ENCODE results near the gene DCDC2C. TPM values are rescaled to one million over a fixed set of nuclear protein-coding genes. Genes with fewer than 3 reads are reported as not detected.
A peak's percentile ranks its signal among the peaks of the same experiment; 100 is the strongest.

The DCDC2C gene
- total RNA-seq, 1 experiment from 2014 or later = not detected

DNA sequence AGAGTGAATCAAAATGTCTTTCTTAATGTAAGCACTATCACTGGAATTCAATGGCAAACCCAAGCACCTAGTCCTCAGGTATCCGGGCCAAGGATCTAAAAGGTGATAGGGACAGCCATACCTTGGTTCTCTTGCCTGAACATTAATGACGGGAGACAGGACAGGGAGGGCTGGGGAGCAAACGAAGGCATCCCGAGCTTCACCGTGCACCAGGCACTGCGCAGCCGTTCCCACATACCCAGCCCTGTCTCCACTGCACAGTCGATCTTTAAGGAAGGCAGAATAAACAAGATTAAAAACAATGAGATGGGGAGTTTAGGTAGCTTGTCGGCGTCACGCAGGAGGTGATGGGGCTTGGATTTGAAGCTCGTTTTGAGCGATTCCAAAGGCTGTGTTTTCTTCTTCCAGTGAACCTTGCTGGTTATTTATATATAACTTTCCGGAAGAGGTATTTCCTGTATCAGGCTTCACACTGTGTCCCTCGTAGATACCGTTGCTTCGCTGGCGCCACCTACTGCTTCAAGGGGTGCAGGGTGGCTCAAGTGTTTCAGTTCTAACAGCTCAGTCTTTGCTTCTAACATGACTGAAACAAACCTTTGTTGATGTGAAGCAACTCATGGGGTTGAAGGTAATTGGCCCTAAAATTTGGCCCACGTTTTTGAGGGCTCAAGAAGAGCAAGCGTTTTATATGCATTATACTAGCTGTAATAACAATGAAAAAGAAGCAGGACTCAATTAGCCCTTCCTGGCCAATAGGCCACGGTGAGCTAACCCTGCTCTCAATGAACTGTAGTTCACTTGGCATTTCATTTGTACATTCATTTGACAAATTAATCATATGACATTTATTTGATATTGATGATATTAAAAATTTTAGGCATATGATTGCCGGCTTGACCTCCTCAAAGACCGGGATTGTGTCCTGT is 77.4 kb downstream of the DCDC2C start:
- 0 out of 2 replicates have a peak overlapping the region, but pooled peaks have one; percentile 20 for H2AFZ ChIP-seq
- H3K4me2 ChIP-seq = 0 out of 2 replicates have a peak overlapping the region, but pooled peaks have one; percentile 9
- H3F3A ChIP-seq (ENCODE audit: insufficient read depth, low read depth) = no peaks in the 10 kb centered on the region
- no peaks in the 10 kb centered on the region for H3K9me2 ChIP-seq (ENCODE audit: insufficient read depth)
- H3K4me3 ChIP-seq = no peak overlapping the region
- H3K9me3 ChIP-seq (ENCODE audit: insufficient read depth, low read depth) = no peaks in the 10 kb centered on the region
- peak in 1 of 2 experiments; percentile 16 for DNase-seq
- CTCF ChIA-PET = no interaction called here
- no peaks in the 10 kb centered on the region for H3K36me3 ChIP-seq (ENCODE audit: low read depth)
- intact Hi-C loops (cut with micrococcal nuclease; ENCODE audit: unreplicated experiment) = loop anchor here (2.0 kb wide), 1 partner anchor 52 kb away; no protein-coding TSS in a partner anchor
- TF ChIP-seq, protein P1, sequence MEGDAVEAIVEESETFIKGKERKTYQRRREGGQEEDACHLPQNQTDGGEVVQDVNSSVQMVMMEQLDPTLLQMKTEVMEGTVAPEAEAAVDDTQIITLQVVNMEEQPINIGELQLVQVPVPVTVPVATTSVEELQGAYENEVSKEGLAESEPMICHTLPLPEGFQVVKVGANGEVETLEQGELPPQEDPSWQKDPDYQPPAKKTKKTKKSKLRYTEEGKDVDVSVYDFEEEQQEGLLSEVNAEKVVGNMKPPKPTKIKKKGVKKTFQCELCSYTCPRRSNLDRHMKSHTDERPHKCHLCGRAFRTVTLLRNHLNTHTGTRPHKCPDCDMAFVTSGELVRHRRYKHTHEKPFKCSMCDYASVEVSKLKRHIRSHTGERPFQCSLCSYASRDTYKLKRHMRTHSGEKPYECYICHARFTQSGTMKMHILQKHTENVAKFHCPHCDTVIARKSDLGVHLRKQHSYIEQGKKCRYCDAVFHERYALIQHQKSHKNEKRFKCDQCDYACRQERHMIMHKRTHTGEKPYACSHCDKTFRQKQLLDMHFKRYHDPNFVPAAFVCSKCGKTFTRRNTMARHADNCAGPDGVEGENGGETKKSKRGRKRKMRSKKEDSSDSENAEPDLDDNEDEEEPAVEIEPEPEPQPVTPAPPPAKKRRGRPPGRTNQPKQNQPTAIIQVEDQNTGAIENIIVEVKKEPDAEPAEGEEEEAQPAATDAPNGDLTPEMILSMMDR (conservative IDR thresholded peaks at IDR 0.05) = peak; percentile 66
- no peak for TF ChIP-seq EZH2 (IDR thresholded peaks at IDR 0.05; ENCODE audit: low read depth)
- no TSS peak for BruUV-seq (replicated peaks)
- no peaks in the 10 kb centered on the region for H4K20me1 ChIP-seq (ENCODE audit: insufficient read depth)
- no peaks in the 10 kb centered on the region for H3K4me1 ChIP-seq (replicated peaks; ENCODE audit: insufficient read depth)
- H3K27ac ChIP-seq = no peak overlapping the region
- POLR2A ChIA-PET (ENCODE audit: unreplicated experiment) = no interaction called here
- H3K27me3 ChIP-seq (ENCODE audit: insufficient read depth, low read depth) = peaks cover 94% of the 10 kb centered on the region
- no peaks in the 10 kb centered on the region for H3K79me2 ChIP-seq (ENCODE audit: low read depth)

- Histone ChIP-seq H3K79me2 (ENCODE audit: low read depth) (no peaks in the 10 kb centered on the region), H3K27me3 (ENCODE audit: insufficient read depth, low read depth) (peaks cover 87% of the 10 kb centered on the region), H3F3A (ENCODE audit: insufficient read depth, low read depth) (no peaks in the 10 kb centered on the region), H3K9me2 (ENCODE audit: insufficient read depth) (no peaks in the 10 kb centered on the region), H3K27ac (no peak overlapping the region), H3K36me3 (ENCODE audit: low read depth) (no peaks in the 10 kb centered on the region), H3K4me1 (replicated peaks; ENCODE audit: insufficient read depth) (no peaks in the 10 kb centered on the region), H2AFZ (no peak overlapping the region), H3K4me3 (no peak overlapping the region), H3K4me2 (no peak overlapping the region), H4K20me1 (ENCODE audit: insufficient read depth) (no peaks in the 10 kb centered on the region), H3K9me3 (ENCODE audit: insufficient read depth, low read depth) (no peaks in the 10 kb centered on the region)
- TF ChIP-seq, protein P1 (conservative IDR thresholded peaks at IDR 0.05) = no peak
- TF ChIP-seq EZH2 (IDR thresholded peaks at IDR 0.05; ENCODE audit: low read depth) = no peak
- CTCF ChIA-PET = no interaction called here
- intact Hi-C loops (cut with micrococcal nuclease; ENCODE audit: unreplicated experiment) = no loop called here
- no TSS peak for BruUV-seq (replicated peaks)
- DNase-seq = no peak
- POLR2A ChIA-PET (ENCODE audit: unreplicated experiment) = no interaction called here
Measured at GRCh38 chr2:3784731-3785130, 81.4 kb downstream of the DCDC2C start.

DNA sequence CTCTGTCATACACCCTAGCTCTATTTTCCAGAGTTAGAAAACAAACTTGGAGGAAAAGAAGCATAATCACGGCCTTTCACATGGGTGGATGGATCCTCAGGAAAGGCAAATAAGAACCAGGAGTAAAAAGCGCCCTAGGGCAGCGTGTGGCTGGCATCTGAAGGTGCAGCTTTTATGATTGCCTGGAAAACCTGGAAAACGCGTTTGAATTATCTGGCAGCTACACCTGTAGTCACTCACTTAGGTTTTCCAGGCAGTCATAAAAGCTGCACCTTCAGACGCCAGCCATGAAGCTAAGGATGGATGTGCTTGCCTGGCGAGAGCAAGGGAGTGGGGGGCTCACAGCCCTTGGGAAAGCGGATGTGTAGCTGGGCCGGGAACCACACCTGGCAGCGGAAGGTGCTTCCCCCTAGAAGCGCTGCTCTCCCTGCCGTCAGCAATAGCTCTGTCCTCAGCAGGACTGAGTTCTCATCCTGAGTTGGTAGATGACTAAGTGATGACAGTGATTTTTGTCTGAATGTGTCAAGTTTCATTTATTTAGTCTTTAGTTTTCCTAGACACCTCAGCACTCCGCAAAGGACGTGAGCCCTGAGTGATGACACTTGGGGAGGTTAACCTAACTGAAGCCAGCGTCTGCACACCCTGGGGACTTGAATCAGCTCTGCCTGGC is 82.0 kb downstream of the DCDC2C start:
- no peak for DNase-seq
- CTCF ChIA-PET = no interaction called here
- intact Hi-C loops (cut with micrococcal nuclease; ENCODE audit: unreplicated experiment) = no loop called here

More for the DNA sequence above, 82.0 kb downstream of the DCDC2C start:
- Histone ChIP-seq H2AFZ (no peak overlapping the region), H3K4me3 (no peak overlapping the region), H3K27me3 (ENCODE audit: insufficient read depth, low read depth) (peaks cover 87% of the 10 kb centered on the region), H3K27ac (no peak overlapping the region), H3K9me3 (ENCODE audit: insufficient read depth, low read depth) (no peaks in the 10 kb centered on the region), H3K4me1 (replicated peaks; ENCODE audit: insufficient read depth) (no peaks in the 10 kb centered on the region), H3K4me2 (no peak overlapping the region), H4K20me1 (ENCODE audit: insufficient read depth) (no peaks in the 10 kb centered on the region), H3K79me2 (ENCODE audit: low read depth) (no peaks in the 10 kb centered on the region), H3F3A (ENCODE audit: insufficient read depth, low read depth) (no peaks in the 10 kb centered on the region), H3K36me3 (ENCODE audit: low read depth) (no peaks in the 10 kb centered on the region), H3K9me2 (ENCODE audit: insufficient read depth) (no peaks in the 10 kb centered on the region)
- no peak for TF ChIP-seq EZH2 (IDR thresholded peaks at IDR 0.05; ENCODE audit: low read depth)
- TF ChIP-seq, protein P1 (conservative IDR thresholded peaks at IDR 0.05) = no peak
- POLR2A ChIA-PET (ENCODE audit: unreplicated experiment) = no interaction called here
- no TSS peak for BruUV-seq (replicated peaks)

Measured in PC-9 (cell line).